Small intestine (tissue), 7 donors: Measurements from ENCODE around the gene CLEC4F. TPM values are rescaled to one million over a fixed set of nuclear protein-coding genes. Genes with fewer than 3 reads are reported as not detected.
"Not testable (repeated sequence)": the region's sequence is repeated elsewhere in the genome, so short reads cannot be mapped to it uniquely, and the experiment has no call there.

ENCODE experiments used
- DNase-seq, 2 donors: peaks; one replicate each; pipeline versions ENCODE4 v3.0.0 to v3.0.0-alpha.2; 2013
- FAIRE-seq: peaks from 2 replicates; lab custom pipeline; 2012; peaks lifted over from hg19 to GRCh38; lab: Jason Lieb, UNC
- H3K27ac ChIP-seq, 3 donors: one replicate each; pipeline ENCODE4 v1.5.1; 2013; ENCODE audit warnings: low read length in 2 of 3, mild to moderate bottlenecking in 2 of 3, control low read depth in 1 of 3, inconsistent platforms in 1 of 3, low read depth in 1 of 3, moderate library complexity in 1 of 3
- H3K27me3 ChIP-seq, 3 donors: one replicate each; pipeline ENCODE4 v1.6.1; 2013; ENCODE audit warnings: low read length in 3 of 3, inconsistent platforms in 1 of 3; ENCODE audit not compliant: control insufficient read depth in 3 of 3, insufficient read depth in 3 of 3
- H3K36me3 ChIP-seq, 3 donors: one replicate each; pipeline ENCODE4 v1.6.1; 2013; ENCODE audit warnings: low read length in 3 of 3, inconsistent platforms in 1 of 3, low read depth in 1 of 3, mild to moderate bottlenecking in 1 of 3, moderate library complexity in 1 of 3; ENCODE audit not compliant: control insufficient read depth in 3 of 3, insufficient read depth in 2 of 3
- H3K4me1 ChIP-seq, 3 donors: one replicate each; pipeline ENCODE4 v1.6.1; 2013; ENCODE audit warnings: low read length in 2 of 3, inconsistent platforms in 1 of 3, low read depth in 1 of 3, mild to moderate bottlenecking in 1 of 3, moderate library complexity in 1 of 3; ENCODE audit not compliant: control insufficient read depth in 3 of 3, insufficient read depth in 2 of 3
- H3K4me3 ChIP-seq, 3 donors: one replicate each; pipeline ENCODE4 v1.5.1; 2013; ENCODE audit warnings: low read length in 3 of 3, control low read depth in 1 of 3, inconsistent platforms in 1 of 3, low read depth in 1 of 3, mild to moderate bottlenecking in 1 of 3, moderate library complexity in 1 of 3
- H3K9me3 ChIP-seq, 2 donors: one replicate each; pipeline ENCODE4 v1.6.1; 2013; ENCODE audit warnings: low read depth in 1 of 2, low read length in 1 of 2; ENCODE audit not compliant: control insufficient read depth in 2 of 2, insufficient read depth in 1 of 2
- WGBS, 3 donors: extraction: QIAGEN DNeasy Blood & Tissue Kit; methylation state at CpG; one replicate each; pipeline ENCODE4 v1.1.7; 2013; 5-methylcytosine and 5-hydroxymethylcytosine counted together
- polyA plus RNA-seq, 4 donors: library from polyadenylated mRNA; stranded (reverse) in 3 of 4; unstranded in 1 of 4; fragments of 200-250 nt in 3 of 4; fragments of 120-200 nt in 1 of 4; gene quantifications; one replicate each; pipeline versions ENCODE4 v1.2.1 to v1.2.3, GENCODE V29; 2013
- donor health status: healthy with polysubstance abuse.
- donor health status: control.
- donor health status: control.
- donor health status: Bipolar disorder and iron deficiency.
- donor health status: healthy.

Gene CLEC4F
- polyA plus RNA-seq, 4 donors = 0.13 to 2.6 (median 0.38) TPM

- DNase-seq (no peak), FAIRE-seq (no peak)
- no peaks in the 10 kb centered on the region for H3K9me3 ChIP-seq
- H3K4me1 ChIP-seq = no peaks in the 10 kb centered on the region
- no peak overlapping the region for H3K4me3 ChIP-seq
- H3K27ac ChIP-seq = no peak overlapping the region
- H3K27me3 ChIP-seq = peaks cover 0 to 8% (median 0%) of the 10 kb centered on the region in 3 donors
- no peaks in the 10 kb centered on the region for H3K36me3 ChIP-seq
- WGBS, 3 donors = 83 to 96% (median 89%) methylated on average over 2 of the region's 2 CpGs
Observed at GRCh38 chr2:70799706-70800105, 20.7 kb downstream of the CLEC4F start.

- not testable (repeated sequence) for H3K27ac ChIP-seq, FAIRE-seq, H3K4me1 ChIP-seq, H3K36me3 ChIP-seq, H3K9me3 ChIP-seq, DNase-seq, H3K4me3 ChIP-seq
- peaks cover 0 to 18% (median 6%) of the 10 kb centered on the region in 3 donors for H3K27me3 ChIP-seq
- 72 to 81% (median 79%) methylated on average over 3 of the region's 3 CpGs for WGBS, 3 donors
Observed at GRCh38 chr2:70797996-70798395, 22.4 kb downstream of the CLEC4F start.

GRCh38 chr2:70797506-70797905, 22.9 kb downstream of the CLEC4F start:
- no peak for FAIRE-seq
- Histone ChIP-seq H3K36me3 (no peaks in the 10 kb centered on the region), H3K4me3 (no peak overlapping the region), H3K27ac (no peak overlapping the region), H3K27me3 (peaks cover 0 to 21% (median 6%) of the 10 kb centered on the region in 3 donors), H3K4me1 (no peaks in the 10 kb centered on the region), H3K9me3 (no peaks in the 10 kb centered on the region)
- 49 to 57% (median 56%) methylated on average over 2 of the region's 2 CpGs for WGBS, 3 donors
- DNase-seq = no peak

- no peak for DNase-seq
- Histone ChIP-seq H3K9me3 (no peaks in the 10 kb centered on the region), H3K4me1 (no peaks in the 10 kb centered on the region), H3K27ac (no peak overlapping the region), H3K4me3 (no peak overlapping the region), H3K27me3 (peaks cover 0 to 30% (median 11%) of the 10 kb centered on the region in 3 donors), H3K36me3 (no peaks in the 10 kb centered on the region)
- 72 to 83% (median 79%) methylated on average over 1 of the region's 1 CpG for WGBS, 3 donors
- no peak for FAIRE-seq
Observed at GRCh38 chr2:70796262-70796661, 24.1 kb downstream of the CLEC4F start.

GRCh38 chr2:70795164-70795995, 25.0 kb downstream of the CLEC4F start:
- no peak for FAIRE-seq
- no peak for DNase-seq
- Histone ChIP-seq H3K4me1 (no peaks in the 10 kb centered on the region), H3K27me3 (peaks cover 4 to 36% (median 11%) of the 10 kb centered on the region in 3 donors), H3K27ac (no peak overlapping the region), H3K36me3 (no peaks in the 10 kb centered on the region), H3K4me3 (no peak overlapping the region), H3K9me3 (no peaks in the 10 kb centered on the region)
- WGBS, 3 donors = 63 to 72% (median 70%) methylated on average over 4 of the region's 4 CpGs

- DNase-seq = no peak
- Histone ChIP-seq H3K36me3 (no peaks in the 10 kb centered on the region), H3K4me1 (no peaks in the 10 kb centered on the region), H3K27ac (no peak overlapping the region), H3K4me3 (no peak overlapping the region), H3K9me3 (no peaks in the 10 kb centered on the region), H3K27me3 (peaks cover 8 to 47% (median 20%) of the 10 kb centered on the region in 3 donors)
- no peak for FAIRE-seq
- 70 to 86% (median 71%) methylated on average over 2 of the region's 2 CpGs for WGBS, 3 donors
Observed at GRCh38 chr2:70793450-70793849, 26.9 kb downstream of the CLEC4F start.

- Histone ChIP-seq H3K4me1 (no peaks in the 10 kb centered on the region), H3K27ac (no peak within 1 kb of the TSS), H3K4me3 (peak within 1 kb of the TSS in 1 of 3 donors; percentile 1), H3K27me3 (peaks cover 8 to 59% (median 26%) of the 10 kb centered on the region in 3 donors), H3K9me3 (no peaks in the 10 kb centered on the region), H3K36me3 (no peaks in the 10 kb centered on the region)
- 5 to 16% (median 7%) methylated on average over 47 to 69 of the region's 69 CpGs for WGBS, 3 donors
- peak in 1 of 2 donors; percentile 19 for DNase-seq
- no peak for FAIRE-seq
Observed at GRCh38 chr2:70790136-70790828, 30.1 kb downstream of the CLEC4F start, which contains the start of gene FIGLA. Gene FIGLA (minus strand): TSS chr2:70790643. CDS start chr2:70790638, 5 bp downstream.

- H3K9me3 ChIP-seq = no peaks in the 10 kb centered on the region
- no peaks in the 10 kb centered on the region for H3K4me1 ChIP-seq
- DNase-seq (peak; percentile 31 to 60), FAIRE-seq (no peak)
- H3K27ac ChIP-seq = no peak overlapping the region
- H3K4me3 ChIP-seq = peak overlapping the region in 1 of 3 donors; percentile 1
- 4 to 9% (median 5%) methylated on average over 31 to 33 of the region's 33 CpGs for WGBS, 3 donors
- no peaks in the 10 kb centered on the region for H3K36me3 ChIP-seq
- peaks cover 8 to 59% (median 26%) of the 10 kb centered on the region in 3 donors for H3K27me3 ChIP-seq
Observed at GRCh38 chr2:70789304-70790135, 30.9 kb downstream of the CLEC4F start.
